Fibroblast of skin of back (primary cell): ENCODE results near the gene FADS3.

ENCODE experiments used
- DNase-seq: peaks from one replicate; pipeline ENCODE4 v3.0.0-alpha.2; 2013

The FADS3 gene

DNA sequence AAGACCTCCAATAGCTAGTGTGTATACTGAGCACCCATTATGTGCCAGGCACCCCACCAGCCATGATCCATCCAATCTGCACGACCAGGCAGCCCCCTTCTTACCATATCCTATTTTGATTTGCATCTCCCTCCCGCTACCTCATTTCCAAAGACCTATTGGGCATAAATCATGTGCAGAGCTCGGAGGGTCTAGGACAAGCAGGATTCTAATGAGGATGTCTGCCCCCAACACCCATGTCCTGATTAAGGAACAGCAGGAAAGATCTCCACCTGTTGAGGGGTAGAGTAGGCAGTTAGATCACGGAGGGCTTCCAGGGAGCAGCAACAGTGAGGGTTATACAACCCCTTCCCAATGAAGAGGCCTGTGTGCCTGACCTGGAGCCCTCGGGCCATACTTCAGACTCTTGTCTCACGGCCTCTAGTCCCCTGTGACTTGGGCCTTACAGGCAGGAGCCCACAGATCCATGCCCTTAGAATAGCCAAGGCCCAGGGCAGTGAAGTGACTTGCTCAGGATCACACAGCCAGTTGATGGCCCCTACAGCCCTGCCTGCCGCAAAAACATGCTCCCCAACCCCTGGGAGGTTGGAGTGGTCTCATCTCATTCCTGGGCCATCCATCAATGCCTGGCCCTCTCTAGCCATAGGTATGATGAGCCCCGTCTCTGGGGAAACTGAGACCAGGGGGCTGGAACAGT is 22.5 kb upstream of the FADS3 start:
- DNase-seq = no peak

DNA sequence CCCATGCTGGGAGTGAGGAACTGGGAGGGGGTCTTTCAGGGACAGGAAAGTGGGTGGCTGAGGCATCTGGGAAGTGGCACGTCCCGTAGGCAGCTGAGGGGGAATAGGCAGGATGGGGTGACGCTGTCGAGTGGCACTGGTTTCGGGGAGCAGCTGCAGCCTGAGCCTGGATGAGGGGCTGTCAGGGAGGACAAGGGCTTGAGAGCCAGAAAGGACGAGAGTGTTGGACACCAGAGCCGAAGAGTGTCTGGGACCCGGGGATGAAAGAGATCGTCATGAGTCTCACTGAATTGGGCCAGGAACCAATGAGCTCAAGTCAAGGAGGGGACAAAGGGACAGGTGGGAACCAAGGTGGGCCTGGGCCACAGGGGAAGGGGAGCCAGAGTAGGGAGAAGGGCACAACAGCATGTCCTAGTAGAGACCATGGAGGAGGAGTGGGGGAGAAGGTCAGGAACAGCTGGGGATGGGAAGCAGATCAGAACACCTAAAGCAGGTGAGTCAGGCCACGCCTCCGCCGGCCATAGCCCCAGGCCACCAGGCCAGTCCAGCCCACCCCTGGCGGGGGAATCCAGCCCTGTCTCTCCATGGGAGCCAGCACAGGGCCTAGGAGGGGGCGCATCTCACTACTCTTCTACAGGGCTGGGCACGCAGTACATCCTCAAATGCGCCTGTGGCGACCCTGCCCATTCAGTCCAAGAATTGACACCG is 21.8 kb upstream of the FADS3 start:
- no peak for DNase-seq

GRCh38 chr11:61912530-61912898 is 21.2 kb upstream of the FADS3 start:
- no peak for DNase-seq

- DNase-seq = no peak
Measured at GRCh38 chr11:61911701-61912529, 20.6 kb upstream of the FADS3 start.

DNA sequence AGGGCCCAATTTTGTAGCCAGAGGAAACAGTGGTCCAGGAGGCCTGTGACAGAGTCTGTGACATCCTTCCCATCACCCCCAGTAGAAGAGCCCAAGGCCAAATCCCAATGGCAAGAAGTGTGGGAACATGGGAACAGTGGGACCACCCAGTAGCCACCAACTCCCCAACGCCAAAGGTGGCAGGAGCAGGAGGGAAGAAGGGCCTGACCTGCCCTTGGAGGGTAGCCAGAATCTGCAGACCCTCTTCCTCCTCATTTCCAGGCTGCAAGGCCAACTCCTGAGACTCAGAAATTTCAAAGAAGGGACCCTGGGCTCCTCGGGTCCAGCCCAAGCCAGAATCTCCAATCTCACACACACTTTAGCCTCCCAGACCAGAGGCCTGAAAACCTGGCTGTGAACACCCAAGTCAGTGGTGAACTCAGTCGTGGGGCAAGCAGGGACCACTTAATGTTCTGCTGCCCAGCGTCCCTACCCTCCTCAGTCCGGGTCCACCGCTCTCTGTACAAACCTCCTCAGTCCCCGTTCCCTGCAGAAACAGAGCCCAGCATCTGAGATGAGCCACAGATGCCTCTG is 19.9 kb upstream of the FADS3 start:
- DNase-seq = no peak

GRCh38 chr11:61910187-61911127 is 19.1 kb upstream of the FADS3 start:
- DNase-seq = no peak

- no peak for DNase-seq
Measured at GRCh38 chr11:61908730-61909316, 17.5 kb upstream of the FADS3 start.

- DNase-seq = no peak
Measured at GRCh38 chr11:61907871-61908729, 16.8 kb upstream of the FADS3 start.

GRCh38 chr11:61907282-61907681 is 15.9 kb upstream of the FADS3 start:
- DNase-seq = no peak

DNA sequence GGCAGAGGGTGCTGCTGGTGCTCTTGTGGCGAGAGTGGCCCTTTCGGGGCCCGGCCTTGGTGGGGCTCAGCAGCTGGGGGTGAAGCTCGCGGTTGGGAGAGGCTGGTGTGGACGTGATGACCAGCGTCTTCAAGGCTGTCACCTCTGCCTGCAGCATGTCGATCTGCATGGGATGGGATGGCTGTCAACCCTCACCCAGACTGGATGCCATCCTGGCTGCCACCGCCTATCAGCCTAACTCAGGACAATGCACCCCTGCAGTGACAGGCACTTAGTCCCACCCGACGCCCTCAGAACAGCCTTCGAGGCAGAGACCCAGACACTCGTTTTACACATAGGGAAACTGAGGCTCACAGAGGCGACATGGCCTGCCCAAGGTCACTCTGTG is 15.2 kb upstream of the FADS3 start:
- no peak for DNase-seq

DNA sequence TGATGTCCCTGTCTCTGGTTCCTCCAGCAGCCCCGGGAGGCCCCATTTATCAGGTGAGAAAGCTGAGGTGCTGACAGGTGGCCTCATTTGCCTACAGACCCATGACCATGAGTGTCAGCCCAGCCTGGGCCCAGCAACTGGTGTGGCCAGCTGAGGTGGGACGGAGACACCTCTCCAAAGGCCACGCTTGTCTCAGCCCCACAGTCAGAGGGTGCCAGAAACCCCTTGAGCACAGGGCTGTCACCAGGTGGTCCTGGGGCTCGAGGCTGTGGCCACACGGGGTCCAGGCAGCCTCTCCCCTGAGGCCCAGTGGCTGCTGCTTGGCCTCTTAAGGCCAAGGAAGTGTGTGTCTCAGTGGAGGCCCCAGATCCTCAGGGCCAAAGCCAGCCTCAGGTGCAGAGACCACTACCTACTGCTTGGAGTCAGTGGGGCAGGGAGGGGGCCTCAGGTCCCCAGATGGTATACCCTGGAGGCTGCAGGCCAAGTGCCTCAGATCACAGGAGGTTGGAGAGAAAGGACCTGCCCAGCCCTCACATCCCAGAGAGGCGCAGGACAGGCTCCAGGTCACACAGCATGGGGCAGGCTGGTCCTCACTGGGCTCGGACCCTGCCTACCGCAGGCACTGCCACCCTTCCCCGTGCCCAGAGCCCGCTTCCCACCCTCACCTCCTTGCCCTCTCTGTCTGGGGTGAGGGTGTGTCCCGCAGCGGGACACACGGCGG is 14.6 kb upstream of the FADS3 start:
- DNase-seq = no peak

DNA sequence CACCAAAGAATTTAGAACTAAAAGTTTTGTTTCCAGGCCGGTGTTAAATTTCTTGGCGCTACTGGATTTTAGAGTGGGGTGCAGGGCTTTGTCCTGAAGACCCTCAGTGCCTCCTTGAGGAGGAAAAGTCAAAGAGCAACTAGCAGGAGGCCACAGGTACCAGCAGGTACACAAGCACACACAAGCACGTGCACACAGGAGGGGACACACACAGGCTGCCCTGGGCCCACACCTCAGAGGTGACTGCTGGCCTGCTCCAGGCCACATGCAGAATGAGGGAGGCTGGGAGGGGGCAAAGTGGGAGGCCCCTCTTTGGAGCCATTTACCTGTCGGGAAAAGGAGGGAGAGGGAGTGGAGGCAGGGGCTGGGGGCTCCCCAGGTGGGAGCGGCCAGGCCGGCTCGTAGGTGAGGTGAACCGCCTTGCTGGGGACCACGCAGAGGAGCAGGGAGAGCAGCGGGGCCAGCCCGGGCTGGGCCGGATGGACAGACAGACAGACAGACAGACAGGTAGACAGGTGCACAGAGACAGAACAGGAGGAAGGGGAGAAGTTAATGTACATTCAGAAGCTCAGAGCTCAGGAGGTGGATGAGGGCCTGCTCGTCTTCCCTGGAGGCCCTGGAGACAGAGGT is 13.8 kb upstream of the FADS3 start:
- no peak for DNase-seq

DNA sequence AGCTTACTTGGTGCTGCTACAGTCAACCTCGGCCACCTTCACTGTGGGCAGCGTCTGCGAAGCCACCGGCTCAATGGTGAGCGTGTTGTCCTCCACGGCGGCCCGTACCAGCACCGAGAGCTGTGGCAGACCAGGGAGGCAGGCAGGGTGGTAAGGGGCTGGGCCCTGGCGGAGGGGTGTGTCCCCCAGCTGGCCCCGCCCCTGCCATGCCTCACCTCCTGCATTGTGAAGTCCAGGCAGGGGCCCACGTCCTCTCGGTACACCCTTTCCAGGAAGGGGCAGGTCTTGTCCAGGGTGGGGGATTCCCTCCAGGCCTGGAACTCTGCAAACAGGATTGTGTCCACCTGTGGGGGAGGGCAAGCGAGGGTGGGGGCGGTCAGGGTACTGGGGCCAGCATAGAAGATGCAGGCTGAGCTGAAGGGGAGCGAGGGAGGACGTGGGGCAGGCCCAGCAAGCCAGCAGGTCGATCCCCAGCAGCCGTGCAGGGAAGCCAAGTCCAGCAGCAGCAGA is 13.2 kb upstream of the FADS3 start:
- no peak for DNase-seq

GRCh38 chr11:61903845-61904244 is 12.5 kb upstream of the FADS3 start:
- DNase-seq = no peak

GRCh38 chr11:61902313-61902712 is 11.0 kb upstream of the FADS3 start:
- no peak for DNase-seq

GRCh38 chr11:61901397-61901796 is 10.1 kb upstream of the FADS3 start:
- DNase-seq = no peak

GRCh38 chr11:61900251-61900650 is 8.9 kb upstream of the FADS3 start:
- no peak for DNase-seq

DNA sequence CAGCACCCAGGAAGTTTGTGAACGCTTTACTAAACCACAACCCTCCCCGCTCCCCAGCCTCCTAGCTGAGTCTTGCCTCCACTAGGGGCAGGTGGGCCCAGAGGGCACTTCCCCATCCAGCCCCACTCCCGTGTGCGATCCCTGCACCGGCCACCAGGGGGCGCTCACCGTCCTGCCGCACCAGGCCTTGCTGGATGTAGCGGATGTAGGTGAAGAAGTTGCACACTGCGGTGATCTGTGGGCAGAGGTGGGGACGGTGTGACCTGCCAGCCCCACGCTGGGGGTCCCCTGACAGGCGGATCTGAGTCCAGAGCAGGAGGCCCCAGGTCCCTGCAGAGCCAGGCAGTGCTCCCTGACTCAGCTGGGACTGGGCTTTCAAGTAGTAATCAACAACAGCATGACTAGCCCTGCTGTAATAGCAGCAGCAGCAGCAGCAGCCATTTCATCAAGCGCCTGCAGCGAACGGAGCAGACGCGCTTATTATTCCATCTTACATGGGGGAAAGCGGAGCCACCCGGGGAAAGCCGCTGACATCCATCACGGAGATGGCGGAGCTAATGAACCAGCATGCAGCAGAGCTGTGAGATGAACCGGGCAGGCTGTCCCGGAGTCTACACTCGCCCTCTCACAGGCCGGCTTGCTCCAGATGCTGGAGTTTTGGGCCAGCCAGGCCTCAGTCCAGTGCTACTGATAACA is 7.9 kb upstream of the FADS3 start:
- DNase-seq = peak; percentile 59

DNA sequence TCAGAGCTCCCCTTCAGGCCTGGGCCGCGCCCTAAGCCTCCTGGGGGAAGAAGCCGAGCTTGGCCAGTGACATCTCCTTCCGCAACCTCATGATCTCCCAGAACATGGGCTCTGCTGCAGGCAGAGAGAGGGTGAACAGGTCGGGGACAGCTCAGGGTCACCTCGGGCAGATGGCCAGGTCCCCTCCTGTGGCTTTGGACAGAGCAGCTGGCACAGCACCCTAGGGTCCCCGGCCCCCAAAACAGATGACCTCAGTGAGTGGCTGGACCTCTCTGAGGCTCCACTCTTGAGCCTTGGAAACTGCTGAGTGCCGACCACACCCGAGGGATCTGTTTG is 6.9 kb upstream of the FADS3 start:
- DNase-seq = no peak
